Measurements from ENCODE around the gene DMRT3. TPM values are rescaled to one million over a fixed set of nuclear protein-coding genes. Genes with fewer than 3 reads are reported as not detected.
A peak's percentile ranks its signal among the peaks of the same experiment; 100 is the strongest.

Gene DMRT3
- total RNA-seq, 2 donors from 2014 or later: 0.28 TPM; not detected in 1

DNA sequence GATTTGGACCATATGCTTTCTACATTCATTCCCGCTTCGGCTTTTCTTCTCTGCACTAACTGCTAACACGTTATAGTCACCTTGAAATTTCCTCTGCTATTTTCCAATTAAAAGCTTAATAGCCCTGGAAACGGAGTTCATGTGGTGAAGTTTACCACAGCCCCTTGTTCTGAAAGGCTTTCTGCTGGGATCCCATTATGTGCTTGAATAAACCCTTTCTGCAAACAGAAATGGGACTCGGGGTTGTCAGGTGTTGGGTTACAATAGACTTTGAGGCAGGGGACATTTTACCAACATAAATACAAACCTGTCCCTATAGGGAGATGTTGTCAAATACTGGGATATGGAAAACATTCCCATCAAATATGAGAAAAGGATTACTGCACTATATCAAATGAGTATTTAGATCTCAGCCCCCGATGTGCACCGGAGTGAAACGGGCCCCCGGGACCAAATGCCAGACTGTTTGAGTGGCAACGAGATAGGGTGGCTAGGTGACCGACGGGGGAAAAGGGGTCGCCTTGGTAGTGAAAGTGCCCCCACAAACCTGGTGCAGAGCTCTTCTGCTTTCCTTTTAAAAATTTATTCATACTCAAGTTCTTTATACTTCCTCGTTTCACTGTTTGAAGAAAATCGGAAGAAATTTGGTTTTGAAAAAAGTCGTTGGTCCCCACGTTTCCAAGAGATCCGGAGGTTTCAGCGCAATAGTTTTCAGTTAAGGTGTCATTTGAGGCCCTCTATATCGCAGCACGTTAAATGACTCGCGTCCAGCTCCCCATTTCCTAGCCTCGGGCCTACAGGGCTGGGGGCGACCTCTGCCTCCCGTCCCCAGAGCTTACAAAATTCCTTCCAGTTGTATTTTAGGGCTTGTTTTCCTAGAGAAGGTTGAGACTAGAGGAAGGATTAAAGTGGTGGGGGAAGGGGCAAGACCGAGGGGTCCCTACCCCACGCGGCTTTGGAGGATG lies 2.1 kb upstream of the DMRT3 start:
- ATAC-seq (ENCODE audit: insufficient number of reproducible peaks, low FRiP score, low read depth) (no peak), DNase-seq (ENCODE audit: low spot score) (no peak)
- Histone ChIP-seq H3K27me3 (replicated peaks; ENCODE audit: insufficient read depth) (peaks cover 31% of the 10 kb centered on the region), H3K4me1 (ENCODE audit: control insufficient read depth in 1 of 2, low read depth in 2 of 2) (peaks cover 14 to 24% of the 10 kb centered on the region in 2 donors), H3K4me3 (no peak overlapping the region), H3K27ac (no peak overlapping the region), H3K36me3 (no peaks in the 10 kb centered on the region), H3K9me3 (no peaks in the 10 kb centered on the region)
- TF ChIP-seq, protein P1, sequence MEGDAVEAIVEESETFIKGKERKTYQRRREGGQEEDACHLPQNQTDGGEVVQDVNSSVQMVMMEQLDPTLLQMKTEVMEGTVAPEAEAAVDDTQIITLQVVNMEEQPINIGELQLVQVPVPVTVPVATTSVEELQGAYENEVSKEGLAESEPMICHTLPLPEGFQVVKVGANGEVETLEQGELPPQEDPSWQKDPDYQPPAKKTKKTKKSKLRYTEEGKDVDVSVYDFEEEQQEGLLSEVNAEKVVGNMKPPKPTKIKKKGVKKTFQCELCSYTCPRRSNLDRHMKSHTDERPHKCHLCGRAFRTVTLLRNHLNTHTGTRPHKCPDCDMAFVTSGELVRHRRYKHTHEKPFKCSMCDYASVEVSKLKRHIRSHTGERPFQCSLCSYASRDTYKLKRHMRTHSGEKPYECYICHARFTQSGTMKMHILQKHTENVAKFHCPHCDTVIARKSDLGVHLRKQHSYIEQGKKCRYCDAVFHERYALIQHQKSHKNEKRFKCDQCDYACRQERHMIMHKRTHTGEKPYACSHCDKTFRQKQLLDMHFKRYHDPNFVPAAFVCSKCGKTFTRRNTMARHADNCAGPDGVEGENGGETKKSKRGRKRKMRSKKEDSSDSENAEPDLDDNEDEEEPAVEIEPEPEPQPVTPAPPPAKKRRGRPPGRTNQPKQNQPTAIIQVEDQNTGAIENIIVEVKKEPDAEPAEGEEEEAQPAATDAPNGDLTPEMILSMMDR (IDR thresholded peaks at IDR 0.05): no peak

DNA sequence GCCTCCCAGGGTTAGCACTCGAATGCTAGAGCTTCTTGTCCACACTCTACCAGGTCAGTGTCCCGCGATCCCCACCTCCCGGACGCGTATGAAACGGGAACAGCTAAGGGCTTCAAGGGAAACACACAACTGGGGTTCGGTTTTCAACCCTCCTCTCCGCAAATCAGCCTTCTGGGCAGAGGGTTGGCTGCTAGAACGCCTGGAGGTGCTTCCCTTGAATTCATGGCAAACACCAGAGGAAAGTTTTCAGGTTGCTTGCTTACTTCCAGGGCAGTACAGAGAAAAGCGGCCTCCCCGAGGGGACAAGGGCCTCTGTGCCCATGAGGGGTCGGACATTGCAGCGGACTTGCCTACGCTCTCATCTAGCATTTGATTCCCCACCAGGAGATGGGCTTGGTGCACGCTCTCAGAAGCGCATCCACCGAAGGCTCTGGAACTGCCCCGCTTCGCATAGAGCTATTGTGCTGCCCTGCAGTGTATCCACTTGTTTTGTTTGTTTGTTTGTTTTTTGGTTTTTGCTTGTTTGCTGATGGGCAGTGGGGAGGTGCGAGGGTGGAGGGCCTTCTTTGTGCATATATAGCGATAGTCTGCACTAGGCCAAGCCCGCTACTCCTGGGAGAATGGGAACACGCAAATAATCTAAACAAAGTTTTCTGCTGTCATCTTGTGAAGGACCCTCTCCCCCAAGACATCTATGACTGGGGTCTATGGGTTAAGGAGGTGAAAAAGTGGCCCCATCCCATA lies 1.3 kb upstream of the DMRT3 start:
- H3K9me3 ChIP-seq: no peaks in the 10 kb centered on the region
- peaks cover 26% of the 10 kb centered on the region for H3K27me3 ChIP-seq (replicated peaks; ENCODE audit: insufficient read depth)
- H3K27ac ChIP-seq: no peak overlapping the region
- TF ChIP-seq, protein P1 (IDR thresholded peaks at IDR 0.05): no peak
- DNase-seq (ENCODE audit: low spot score) (no peak), ATAC-seq (ENCODE audit: insufficient number of reproducible peaks, low FRiP score, low read depth) (no peak)
- no peaks in the 10 kb centered on the region for H3K36me3 ChIP-seq
- H3K4me3 ChIP-seq: no peak overlapping the region
- H3K4me1 ChIP-seq (ENCODE audit: control insufficient read depth in 1 of 2, low read depth in 2 of 2): peaks cover 14 to 24% of the 10 kb centered on the region in 2 donors

DNA sequence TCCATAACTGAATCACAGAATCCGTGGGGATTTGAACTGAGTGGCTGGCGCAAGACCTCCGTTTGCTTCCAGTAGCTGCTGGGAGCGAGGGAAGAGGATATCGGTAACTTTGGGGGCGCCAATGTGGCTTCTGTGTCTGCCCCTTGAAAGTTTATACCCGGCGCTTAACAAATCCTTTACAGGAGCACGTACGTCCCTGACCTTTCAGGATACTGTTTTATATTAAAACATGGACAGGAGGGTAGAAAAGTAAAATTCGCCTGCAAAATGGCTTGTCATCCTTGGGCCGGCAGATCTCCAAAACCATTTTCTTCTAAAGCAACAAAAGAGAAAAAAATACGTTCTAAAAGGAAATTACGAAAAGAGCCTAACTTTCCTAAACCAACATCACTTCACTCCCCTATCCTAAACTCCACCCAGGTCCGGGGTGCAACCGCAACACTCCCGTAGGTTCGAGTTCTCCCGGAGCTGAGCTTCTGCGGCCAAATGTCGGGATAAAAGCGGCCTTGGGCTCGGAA lies 656 bp upstream of the DMRT3 start:
- DNase-seq (ENCODE audit: low spot score) (no peak), ATAC-seq (ENCODE audit: insufficient number of reproducible peaks, low FRiP score, low read depth) (no peak)
- TF ChIP-seq, protein P1 (IDR thresholded peaks at IDR 0.05): no peak
- Histone ChIP-seq H3K27ac (no peak overlapping the region), H3K27me3 (replicated peaks; ENCODE audit: insufficient read depth) (peaks cover 20% of the 10 kb centered on the region), H3K4me1 (ENCODE audit: control insufficient read depth in 1 of 2, low read depth in 2 of 2) (peaks cover 14 to 24% of the 10 kb centered on the region in 2 donors), H3K36me3 (no peaks in the 10 kb centered on the region), H3K4me3 (peak overlapping the region; percentile 52), H3K9me3 (no peaks in the 10 kb centered on the region)

DNA sequence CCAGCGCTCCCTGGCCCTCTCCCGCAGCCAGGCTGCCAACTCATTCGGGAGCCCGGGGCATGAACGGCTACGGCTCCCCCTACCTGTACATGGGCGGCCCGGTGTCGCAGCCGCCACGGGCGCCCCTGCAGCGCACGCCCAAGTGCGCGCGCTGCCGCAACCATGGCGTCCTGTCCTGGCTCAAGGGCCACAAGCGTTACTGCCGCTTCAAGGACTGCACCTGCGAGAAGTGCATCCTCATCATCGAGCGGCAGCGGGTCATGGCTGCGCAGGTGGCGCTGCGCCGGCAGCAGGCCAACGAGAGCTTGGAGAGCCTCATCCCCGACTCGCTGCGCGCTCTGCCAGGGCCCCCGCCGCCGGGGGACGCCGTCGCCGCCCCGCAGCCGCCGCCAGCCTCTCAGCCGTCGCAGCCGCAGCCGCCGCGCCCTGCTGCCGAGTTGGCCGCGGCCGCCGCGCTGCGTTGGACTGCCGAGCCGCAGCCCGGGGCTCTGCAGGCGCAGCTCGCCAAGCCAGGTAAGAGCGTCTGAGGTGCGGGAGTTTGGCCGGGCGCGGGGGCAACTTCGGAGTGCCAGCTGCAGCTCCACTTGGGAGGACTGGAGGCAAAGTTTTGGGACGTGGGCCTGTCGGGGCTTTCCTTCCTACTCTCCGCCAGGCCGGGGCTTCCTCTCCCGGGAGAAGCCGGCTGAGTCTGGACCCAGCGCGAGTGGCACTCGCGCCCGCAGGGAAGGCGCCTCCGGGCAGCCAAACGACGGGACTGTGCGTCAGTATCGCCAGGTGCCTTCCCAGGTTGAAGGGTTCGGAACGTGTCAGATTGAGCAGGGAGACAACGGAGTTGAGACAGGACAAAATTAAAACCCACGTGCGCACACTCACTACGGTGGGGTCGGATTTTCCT lies 735 bp downstream of the DMRT3 start:
- TF ChIP-seq, protein P1 (IDR thresholded peaks at IDR 0.05): no peak
- Histone ChIP-seq H3K4me3 (peak overlapping the region; percentile 52), H3K36me3 (no peaks in the 10 kb centered on the region), H3K4me1 (ENCODE audit: control insufficient read depth in 1 of 2, low read depth in 2 of 2) (peaks cover 5 to 15% of the 10 kb centered on the region in 2 donors), H3K27me3 (replicated peaks; ENCODE audit: insufficient read depth) (peaks cover 14% of the 10 kb centered on the region), H3K9me3 (no peaks in the 10 kb centered on the region), H3K27ac (no peak overlapping the region)
- DNase-seq (ENCODE audit: low spot score) (no peak), ATAC-seq (ENCODE audit: insufficient number of reproducible peaks, low FRiP score, low read depth) (no peak)

Data from thoracic aorta (tissue), 2 donors.